Measurements from ENCODE around the gene ETNPPL.

- no peak for TF ChIP-seq CTCF (IDR thresholded peaks at IDR 0.05; ENCODE audit: borderline replicate concordance, extremely low read depth, low read length, poor library complexity, severe bottlenecking)
- no peak for TF ChIP-seq EZH2 (IDR thresholded peaks at IDR 0.05; ENCODE audit: borderline replicate concordance, low read depth, low read length, severe bottlenecking)
These were observed 9.5 kb upstream of the ETNPPL start for GRCh38 chr4:108772402-108772801.

Data from DND-41 (cell line).